CD1c-positive myeloid dendritic cell (primary cell): ENCODE results near the gene BSDC1.
A peak's percentile ranks its signal among the peaks of the same experiment; 100 is the strongest.
"Not testable (repeated sequence)": the region's sequence is repeated elsewhere in the genome, so short reads cannot be mapped to it uniquely, and the experiment has no call there.

ENCODE experiments used
- DNase-seq: peaks from one replicate; pipeline ENCODE4 v3.0.0-alpha.2; 2016; ENCODE audit errors: extremely low spot score

Gene BSDC1

GRCh38 chr1:32357614-32358013 lies 36.6 kb downstream of the BSDC1 start:
- no peak for DNase-seq

DNA sequence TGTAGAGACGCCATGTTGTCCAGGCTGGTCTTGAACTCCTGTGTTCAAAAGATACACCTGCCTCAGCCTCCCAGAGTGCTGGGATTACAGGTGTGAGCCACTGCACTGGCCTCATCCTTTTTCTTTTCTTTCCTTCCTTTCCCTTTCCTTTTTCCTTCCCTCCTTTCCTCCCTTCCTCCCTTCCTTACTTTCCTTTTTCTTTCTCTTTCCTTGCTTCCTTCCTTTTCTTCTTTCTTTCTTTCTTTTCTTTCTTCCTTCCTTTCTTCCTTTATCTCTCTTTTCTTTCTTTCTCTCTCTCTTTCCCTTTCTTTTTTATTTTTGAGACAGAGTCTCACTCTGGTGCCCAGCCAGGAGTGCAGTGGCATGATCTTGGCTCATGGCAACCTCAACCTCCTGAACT lies 37.8 kb downstream of the BSDC1 start:
- no peak for DNase-seq

GRCh38 chr1:32355778-32356177 lies 38.5 kb downstream of the BSDC1 start:
- not testable (repeated sequence) for DNase-seq

DNA sequence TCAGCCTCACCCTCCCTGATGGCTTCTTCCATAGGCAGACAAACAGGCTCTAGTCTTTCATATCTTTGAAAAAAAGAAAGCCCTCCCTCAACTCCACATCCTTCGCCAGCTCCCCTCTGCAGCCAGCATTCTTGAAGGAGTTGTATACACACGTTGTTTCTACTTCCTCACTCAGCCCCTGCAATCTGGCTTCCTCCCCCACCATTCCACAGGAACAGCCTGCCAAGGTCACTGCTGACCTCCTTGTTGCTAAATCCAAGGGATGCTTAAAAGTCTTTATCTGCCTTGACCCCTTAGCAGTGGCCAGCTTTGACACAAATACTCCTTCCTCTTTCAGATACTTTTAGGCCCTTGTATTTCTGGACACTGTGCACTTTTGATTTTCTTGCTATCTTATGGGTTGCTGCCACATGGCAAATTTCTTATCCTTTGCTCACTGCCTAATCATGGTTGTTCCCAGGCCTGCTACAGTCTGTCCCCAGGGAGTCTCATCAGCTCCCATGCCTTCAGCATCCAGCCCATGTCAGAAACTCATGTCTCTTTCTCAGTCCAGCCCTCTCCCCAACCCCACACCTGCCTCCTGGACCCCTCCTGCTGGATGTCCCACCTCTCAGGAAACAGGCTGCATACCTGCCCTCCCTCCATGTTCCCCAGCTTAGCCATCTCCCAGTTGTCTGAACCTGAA lies 40.2 kb downstream of the BSDC1 start:
- peak; percentile 39 for DNase-seq

DNA sequence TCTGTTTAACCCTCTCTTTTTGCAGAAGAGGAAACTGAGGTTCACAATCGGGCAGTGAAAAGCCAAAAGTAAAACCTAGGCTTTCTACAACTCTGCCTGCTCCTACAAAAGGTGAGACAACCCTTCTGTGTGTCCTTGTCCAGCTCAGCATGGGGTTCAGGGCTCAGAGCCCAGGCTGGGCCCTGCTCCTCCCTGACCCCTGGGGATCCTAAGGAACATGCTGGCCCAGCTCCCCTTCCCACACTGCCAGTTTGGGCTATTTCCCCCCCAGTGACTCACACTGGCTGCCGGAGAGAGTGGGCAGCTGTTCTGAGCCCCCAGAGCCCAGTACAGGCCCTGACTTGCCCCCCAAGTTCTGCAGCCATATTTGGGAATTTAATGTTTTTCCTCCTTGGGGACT lies 40.8 kb downstream of the BSDC1 start:
- no peak for DNase-seq

DNA sequence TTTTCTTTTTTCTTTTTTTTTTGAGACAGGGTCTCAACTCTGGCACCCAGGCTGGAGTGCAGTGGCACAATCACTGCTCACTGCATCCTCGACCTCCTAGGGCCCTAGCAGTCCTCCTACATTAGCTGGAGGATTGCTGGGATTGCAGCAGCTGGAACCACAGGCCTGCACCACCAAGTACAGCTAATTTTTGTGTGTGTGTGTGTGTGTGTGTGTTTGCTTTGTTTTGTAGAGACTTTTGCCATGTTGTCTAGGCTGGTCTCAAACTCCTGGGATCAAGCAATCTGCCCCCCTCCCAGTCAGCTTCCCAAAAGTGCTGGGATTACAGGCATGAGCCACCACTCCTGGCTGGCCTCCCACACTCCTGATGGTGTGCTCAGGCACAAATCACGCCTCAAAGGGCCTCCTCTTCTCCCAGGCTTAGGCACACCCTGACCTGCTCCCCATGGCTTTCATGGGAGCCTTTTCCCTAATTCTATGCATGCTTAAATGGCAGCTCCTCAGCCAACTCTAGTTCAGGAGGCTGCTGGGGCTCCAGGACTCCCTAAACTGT lies 41.3 kb downstream of the BSDC1 start:
- DNase-seq: no peak

DNA sequence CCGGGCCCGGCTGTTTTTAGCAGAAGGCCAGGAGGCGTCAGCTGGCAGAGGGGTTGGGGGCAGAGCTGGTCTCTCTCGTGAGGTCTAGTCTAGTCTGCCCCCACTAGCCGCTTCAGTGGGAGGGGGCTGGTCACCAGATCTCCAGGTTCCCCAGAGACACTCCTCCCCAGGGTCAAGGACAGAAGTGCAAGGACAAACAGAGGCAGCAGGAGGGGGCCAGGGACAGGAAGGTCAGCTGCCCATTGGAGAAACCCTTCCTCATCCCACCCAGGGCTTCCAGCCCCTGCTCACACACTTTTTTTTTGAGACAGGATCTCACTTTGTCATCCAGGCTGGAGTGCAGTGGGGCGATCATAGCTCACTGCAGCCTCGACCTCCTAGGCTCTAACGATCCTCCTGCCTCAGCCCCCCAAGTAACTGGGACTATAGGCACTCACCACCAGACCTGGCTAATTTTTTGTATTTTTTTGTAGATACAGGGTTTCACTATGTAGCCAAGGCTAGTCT lies 41.9 kb downstream of the BSDC1 start:
- no peak for DNase-seq

DNA sequence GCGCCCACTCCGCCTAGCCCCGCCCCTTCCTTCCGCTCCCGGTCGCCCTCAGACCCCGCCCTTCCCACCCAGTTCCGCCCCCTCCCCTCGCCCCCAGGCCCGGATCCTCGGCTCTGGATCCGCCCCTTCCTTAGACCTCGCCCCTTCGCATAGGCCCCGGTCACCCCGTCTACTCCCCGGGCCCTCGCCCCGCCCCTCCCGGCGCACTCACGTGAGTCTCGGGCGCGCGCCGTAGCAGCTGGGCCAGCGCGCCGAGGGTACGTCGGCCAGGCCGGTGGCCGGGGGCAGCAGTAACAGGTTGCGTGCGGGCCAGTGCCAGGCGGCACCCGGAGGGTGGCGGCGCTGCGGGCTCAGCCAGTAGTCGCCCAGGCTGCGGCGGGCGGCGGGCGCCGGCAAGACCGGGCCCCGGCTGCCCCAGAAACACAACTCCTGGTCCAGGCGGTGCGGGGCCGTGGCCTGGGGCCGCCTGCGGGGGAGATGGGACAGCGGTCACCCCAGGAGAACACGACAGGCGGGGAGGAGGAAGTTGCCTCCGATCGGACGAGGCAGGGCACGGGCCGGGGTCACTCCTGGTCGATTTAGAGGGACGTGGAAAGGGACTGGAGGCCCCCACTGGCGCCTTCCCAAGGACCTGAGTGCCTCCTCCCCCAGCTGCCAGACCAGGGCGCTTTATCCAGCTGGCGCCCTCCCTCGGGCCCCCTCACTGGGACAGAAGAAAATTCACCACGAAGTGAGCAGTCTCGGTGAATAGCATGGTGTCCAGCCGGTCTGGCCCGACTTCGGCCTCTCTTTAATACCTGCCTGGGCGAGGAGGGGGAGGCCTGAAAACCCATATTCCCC lies 42.6 kb downstream of the BSDC1 start:
- peak; percentile 89 for DNase-seq

GRCh38 chr1:32350785-32351398 lies 43.3 kb downstream of the BSDC1 start:
- peak; percentile 73 for DNase-seq

DNA sequence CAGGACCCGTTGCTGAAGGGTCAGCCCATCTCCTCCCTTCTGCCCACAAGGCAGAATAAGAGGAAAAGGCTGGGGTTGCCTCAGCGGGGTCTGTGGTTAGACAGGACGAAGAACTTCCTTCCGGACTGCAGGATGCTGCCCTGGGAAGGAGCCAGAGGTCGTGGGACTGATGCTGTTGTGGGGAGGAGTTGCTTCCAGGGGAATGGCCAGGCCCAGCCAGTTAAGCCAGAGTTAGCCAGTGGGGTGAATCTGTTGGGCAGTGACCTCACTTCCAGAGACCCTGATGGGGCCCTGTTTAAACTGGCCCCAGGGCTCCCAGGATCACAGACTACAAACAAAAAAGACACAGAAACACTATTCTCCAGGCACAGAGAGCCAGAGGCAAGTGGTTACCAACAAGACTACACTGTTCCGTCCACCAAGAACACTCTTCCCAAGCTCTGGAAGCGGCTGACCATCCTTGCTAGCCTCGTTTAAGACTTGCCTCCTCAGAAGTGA lies 45.0 kb downstream of the BSDC1 start:
- DNase-seq: peak; percentile 53

GRCh38 chr1:32346532-32347157 lies 47.6 kb downstream of the BSDC1 start:
- DNase-seq: no peak

- DNase-seq: no peak
These were observed 48.9 kb downstream of the BSDC1 start for GRCh38 chr1:32345289-32345827.

GRCh38 chr1:32342704-32343103 lies 51.5 kb downstream of the BSDC1 start:
- DNase-seq: no peak

DNA sequence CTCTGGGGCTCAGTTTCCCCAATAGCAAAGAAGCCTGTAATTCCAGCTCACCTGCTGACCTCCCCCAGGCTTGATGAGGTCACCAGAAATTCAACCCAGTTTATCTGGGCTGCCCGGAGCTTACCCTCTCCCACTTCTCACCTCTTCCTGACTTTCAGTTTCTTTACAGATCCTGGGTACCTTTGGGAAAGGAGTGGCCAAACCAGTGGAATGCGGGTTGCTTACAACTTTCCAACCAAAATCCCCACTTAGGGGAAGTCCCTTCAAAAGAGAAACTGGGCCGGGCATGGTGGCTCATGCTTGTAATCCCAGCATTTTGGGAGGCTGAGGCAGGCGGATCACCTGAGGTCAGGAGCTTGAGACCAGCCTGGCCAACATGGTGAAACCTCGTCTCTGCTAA lies 52.3 kb downstream of the BSDC1 start:
- DNase-seq: no peak

GRCh38 chr1:32341186-32341757 lies 53.0 kb downstream of the BSDC1 start:
- DNase-seq: no peak

DNA sequence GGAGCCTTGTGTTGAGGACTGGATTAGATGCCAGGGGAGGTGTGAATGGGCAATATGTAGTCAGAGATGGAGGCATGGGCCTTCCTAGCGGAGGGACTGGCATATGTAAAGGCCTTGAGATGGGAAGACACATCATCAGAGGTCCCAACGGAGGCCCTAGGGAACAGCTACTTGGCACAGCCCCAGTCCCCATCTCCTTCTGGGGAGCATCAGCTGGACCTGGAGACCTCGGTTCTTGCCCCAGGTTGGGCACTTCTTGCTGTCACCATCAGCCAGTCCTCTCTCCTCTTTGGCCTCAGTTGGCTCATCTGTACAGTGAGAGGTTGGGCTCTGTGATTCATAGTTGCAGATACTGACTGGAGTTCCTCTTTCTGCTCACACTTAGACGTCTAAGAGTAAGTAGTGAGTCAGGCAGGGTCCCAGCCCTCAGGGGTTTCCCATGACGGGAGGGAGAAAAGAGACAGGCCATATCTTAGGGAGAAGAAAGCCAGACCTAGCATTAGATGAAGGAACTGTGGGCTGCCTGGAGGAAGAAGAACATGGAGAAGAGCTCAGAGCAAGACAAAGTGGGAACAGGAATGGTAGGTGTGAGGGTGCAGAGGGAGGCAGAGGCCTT lies 54.8 kb downstream of the BSDC1 start:
- peak; percentile 93 for DNase-seq

GRCh38 chr1:32338637-32339145 lies 55.5 kb downstream of the BSDC1 start:
- DNase-seq: no peak

- DNase-seq: peak; percentile 88
These were observed 56.2 kb downstream of the BSDC1 start for GRCh38 chr1:32337855-32338636.

GRCh38 chr1:32336963-32337675 lies 57.1 kb downstream of the BSDC1 start:
- DNase-seq: peak; percentile 95
